HCT116 (cell line): ENCODE data around the gene REEP6. TPM values are rescaled to one million over a fixed set of nuclear protein-coding genes. Genes with fewer than 3 reads are reported as not detected.

Experiments
- ATAC-seq: fragments of 200-7000 bp; cut with Tn5 transposase; 2 replicates; pipeline ENCODE4 v1.9.1; 2020; ENCODE audit warnings: mild to moderate bottlenecking, moderate library complexity
- BruUV-seq: library from RNA; stranded (reverse); fragments of 400-500 nt; replicated peaks from 2 replicates; lab custom pipeline; 2021; lab: Mats Ljungman, UMichigan
- CTCF ChIA-PET: fragments of 300-600 bp; sonication (Branson Sonifier 250); formaldehyde crosslinking; loops from one replicate; lab custom pipeline; 2021; ENCODE audit warnings: antibody characterized with exemption; lab: Charles Lee
- POLR2A ChIA-PET: fragments of 300-600, 350-600 bp; sonication (Branson Sonifier 250); formaldehyde crosslinking; loops from one replicate; lab custom pipeline; 2021; ENCODE audit warnings: antibody characterized with exemption; lab: Charles Lee
- RAD21 ChIA-PET, 2 experiments: fragments of 300-600 bp; sonication (Branson Sonifier 250); formaldehyde crosslinking; loops; one replicate each; lab custom pipeline; 2023; ENCODE audit warnings: low total read pairs in 2 of 2; ENCODE audit not compliant: uncharacterized antibody in 2 of 2, unreplicated experiment in 2 of 2, low non-redundant PET in 1 of 2; lab: Charles Lee
- DNase-seq: peaks from one replicate; pipeline ENCODE4 v3.0.0-alpha.2; 2010; ENCODE audit warnings: low read depth, low spot score
- H2AFZ ChIP-seq: fragments of 200-600 bp; shearing (Covaris generic), sonication (generic); 2 replicates; pipeline ENCODE4 v1.6.1; 2017; ENCODE audit warnings: low read depth, mixed run types, mixed read lengths, antibody characterized with exemption, low read length; ENCODE audit not compliant: poor library complexity, severe bottlenecking
- H3K27ac ChIP-seq: 2 replicates; pipeline ENCODE4 v1.5.1; 2012; ENCODE audit warnings: low read depth, low read length
- H3K27me3 ChIP-seq: fragments of 200-600 bp; sonication (generic); 2 replicates; pipeline ENCODE4 v1.6.1; 2016; ENCODE audit warnings: mixed run types, low read length, mixed read lengths; ENCODE audit not compliant: insufficient read depth
- H3K36me3 ChIP-seq, 2 experiments: fragments of 200-500 bp in 1 of 2; fragments of 200-600 bp in 1 of 2; sonication (Bioruptor generic) in 1 of 2; sonication (generic) in 1 of 2; 2 replicates each; pipeline versions ENCODE4 v1.5.1 to v1.6.1; 2014 to 2016; ENCODE audit warnings: low read length in 2 of 2, inconsistent platforms in 1 of 2, mixed read lengths in 1 of 2, mixed run types in 1 of 2; ENCODE audit not compliant: insufficient read depth in 2 of 2, control insufficient read depth in 1 of 2
- H3K4me1 ChIP-seq, 2 experiments: fragments of 200-600 bp in 1 of 2; sonication (generic) in 1 of 2; 2 replicates each; pipeline versions ENCODE4 v1.5.1 to v1.6.1; 2012 to 2017; ENCODE audit warnings: low read length in 2 of 2, inconsistent platforms in 1 of 2, mild to moderate bottlenecking in 1 of 2, mixed read lengths in 1 of 2, mixed run types in 1 of 2, moderate library complexity in 1 of 2; ENCODE audit not compliant: insufficient read depth in 2 of 2, control insufficient read depth in 1 of 2
- H3K4me2 ChIP-seq: fragments of 200-600 bp; sonication (generic); 2 replicates; pipeline ENCODE4 v1.6.1; 2017; ENCODE audit warnings: mixed run types, low read length, mixed read lengths
- H3K4me3 ChIP-seq, 2 experiments: fragments of 200-600 bp in 1 of 2; sonication (generic) in 1 of 2; replicated peaks in 1 of 2; 2 replicates each; pipeline ENCODE4 v1.5.1; 2011 to 2016; ENCODE audit warnings: low read length in 2 of 2, control low read depth in 1 of 2, low read depth in 1 of 2, mild to moderate bottlenecking in 1 of 2, mixed read lengths in 1 of 2, mixed run types in 1 of 2
- H3K79me2 ChIP-seq: fragments of 200-600 bp; sonication (generic); 2 replicates; pipeline ENCODE4 v1.6.1; 2017; ENCODE audit warnings: mild to moderate bottlenecking, mixed run types, low read length, moderate library complexity, mixed read lengths; ENCODE audit not compliant: insufficient read depth
- H3K9ac ChIP-seq: fragments of 200-600 bp; sonication (generic); 2 replicates; pipeline ENCODE4 v1.6.1; 2016; ENCODE audit warnings: low read length, mixed read lengths
- H3K9me2 ChIP-seq: fragments of 200-600 bp; sonication (generic), shearing (Covaris generic); 2 replicates; pipeline ENCODE4 v1.6.1; 2017; ENCODE audit warnings: mixed run types, mild to moderate bottlenecking, moderate library complexity; ENCODE audit not compliant: insufficient read depth
- H3K9me3 ChIP-seq, 2 experiments: fragments of 200-500 bp in 1 of 2; fragments of 200-600 bp in 1 of 2; sonication (Bioruptor generic) in 1 of 2; sonication (generic) in 1 of 2; 2 replicates each; pipeline ENCODE4 v1.6.1; 2014 to 2017; ENCODE audit warnings: low read length in 2 of 2, mixed read lengths in 2 of 2, inconsistent platforms in 1 of 2, low read depth in 1 of 2, mild to moderate bottlenecking in 1 of 2, mixed run types in 1 of 2, moderate library complexity in 1 of 2; ENCODE audit not compliant: control insufficient read depth in 1 of 2, insufficient read depth in 1 of 2
- H4K20me1 ChIP-seq: fragments of 200-600 bp; sonication (generic), shearing (Covaris generic); 2 replicates; pipeline ENCODE4 v1.6.1; 2017; ENCODE audit warnings: mixed run types, mild to moderate bottlenecking, moderate library complexity; ENCODE audit not compliant: insufficient read depth
- CBX3 ChIP-seq: IDR thresholded peaks from 2 replicates; pipeline ENCODE4 v1.6.1; 2012; ENCODE audit warnings: low read depth
- EGR1 ChIP-seq: IDR thresholded peaks from 2 replicates; pipeline ENCODE4 v1.6.1; 2012; ENCODE audit warnings: low read depth
- FOSL1 ChIP-seq: IDR thresholded peaks from 2 replicates; pipeline ENCODE4 v1.6.1; 2012; ENCODE audit warnings: low read depth
- JUND ChIP-seq: IDR thresholded peaks from 2 replicates; pipeline ENCODE4 v1.6.1; 2012
- SP1 ChIP-seq: IDR thresholded peaks from 2 replicates; pipeline ENCODE4 v1.6.1; 2012; ENCODE audit warnings: low read depth
- SRF ChIP-seq: IDR thresholded peaks from 2 replicates; pipeline ENCODE4 v1.6.1; 2012; ENCODE audit warnings: low read depth
- YY1 ChIP-seq: IDR thresholded peaks from 2 replicates; pipeline ENCODE4 v1.6.1; 2011; ENCODE audit warnings: low read length, low read depth, moderate library complexity, mild to moderate bottlenecking; ENCODE audit not compliant: insufficient replicate concordance; ENCODE audit errors: extremely low read depth
- intact Hi-C: fragments of 100-400 bp; cut with micrococcal nuclease; formaldehyde crosslinking; loops from 2 replicates; pipeline ENCODE4 v1.10.0; 2022
- total RNA-seq: library from RNA; stranded (reverse); gene quantifications from one replicate; pipeline ENCODE4 v1.2.1, GENCODE V29; 2021; ENCODE audit not compliant: unreplicated experiment
- TF ChIP-seq, protein P1 (sequence below): IDR thresholded peaks from 2 replicates; pipeline ENCODE4 v1.6.1; 2012; ENCODE audit warnings: low read depth

Gene REEP6
- total RNA-seq, 1 experiment from 2014 or later, result 53.9 TPM

DNA sequence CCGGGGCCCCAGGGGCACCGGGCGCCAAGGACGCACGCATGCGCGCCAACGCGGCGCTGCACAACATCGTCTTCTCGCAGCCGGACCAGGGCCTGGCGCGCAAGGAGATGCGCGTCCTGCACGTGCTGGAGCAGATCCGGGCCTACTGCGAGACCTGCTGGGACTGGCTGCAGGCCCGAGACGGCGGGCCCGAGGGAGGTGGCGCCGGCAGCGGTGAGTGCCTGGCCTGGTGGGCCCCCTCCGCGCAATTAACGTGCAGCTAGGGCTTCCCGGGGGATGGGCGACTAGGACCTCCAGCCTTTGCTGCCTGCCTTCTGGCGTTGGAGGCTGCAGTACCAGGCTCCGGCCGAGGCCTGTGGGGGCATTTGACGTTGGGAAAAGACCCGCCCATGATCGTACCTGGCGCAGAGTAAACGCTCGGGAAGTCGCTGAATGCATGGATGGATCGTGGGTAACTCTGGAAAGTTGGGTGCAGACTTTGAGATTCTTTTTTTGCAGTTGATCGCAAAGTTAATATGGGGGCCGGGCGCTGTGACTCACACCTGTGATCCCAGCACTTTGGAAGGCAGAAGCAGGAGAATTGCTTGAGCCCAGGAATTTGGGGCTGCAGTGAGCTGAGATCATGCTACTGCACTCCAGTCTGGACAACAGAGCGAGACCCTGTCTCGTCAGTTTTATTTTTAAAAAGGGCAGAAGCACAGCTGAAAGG lies 33.8 kb upstream of the REEP6 start:
- TF ChIP-seq EGR1 (no peak), CBX3 (no peak), SP1 (no peak), YY1 (no peak), JUND (no peak), SRF (no peak), FOSL1 (no peak)
- TF ChIP-seq, protein P1, sequence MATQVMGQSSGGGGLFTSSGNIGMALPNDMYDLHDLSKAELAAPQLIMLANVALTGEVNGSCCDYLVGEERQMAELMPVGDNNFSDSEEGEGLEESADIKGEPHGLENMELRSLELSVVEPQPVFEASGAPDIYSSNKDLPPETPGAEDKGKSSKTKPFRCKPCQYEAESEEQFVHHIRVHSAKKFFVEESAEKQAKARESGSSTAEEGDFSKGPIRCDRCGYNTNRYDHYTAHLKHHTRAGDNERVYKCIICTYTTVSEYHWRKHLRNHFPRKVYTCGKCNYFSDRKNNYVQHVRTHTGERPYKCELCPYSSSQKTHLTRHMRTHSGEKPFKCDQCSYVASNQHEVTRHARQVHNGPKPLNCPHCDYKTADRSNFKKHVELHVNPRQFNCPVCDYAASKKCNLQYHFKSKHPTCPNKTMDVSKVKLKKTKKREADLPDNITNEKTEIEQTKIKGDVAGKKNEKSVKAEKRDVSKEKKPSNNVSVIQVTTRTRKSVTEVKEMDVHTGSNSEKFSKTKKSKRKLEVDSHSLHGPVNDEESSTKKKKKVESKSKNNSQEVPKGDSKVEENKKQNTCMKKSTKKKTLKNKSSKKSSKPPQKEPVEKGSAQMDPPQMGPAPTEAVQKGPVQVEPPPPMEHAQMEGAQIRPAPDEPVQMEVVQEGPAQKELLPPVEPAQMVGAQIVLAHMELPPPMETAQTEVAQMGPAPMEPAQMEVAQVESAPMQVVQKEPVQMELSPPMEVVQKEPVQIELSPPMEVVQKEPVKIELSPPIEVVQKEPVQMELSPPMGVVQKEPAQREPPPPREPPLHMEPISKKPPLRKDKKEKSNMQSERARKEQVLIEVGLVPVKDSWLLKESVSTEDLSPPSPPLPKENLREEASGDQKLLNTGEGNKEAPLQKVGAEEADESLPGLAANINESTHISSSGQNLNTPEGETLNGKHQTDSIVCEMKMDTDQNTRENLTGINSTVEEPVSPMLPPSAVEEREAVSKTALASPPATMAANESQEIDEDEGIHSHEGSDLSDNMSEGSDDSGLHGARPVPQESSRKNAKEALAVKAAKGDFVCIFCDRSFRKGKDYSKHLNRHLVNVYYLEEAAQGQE, result no peak
- no peak overlapping the region for H3K9ac ChIP-seq
- BruUV-seq, result no TSS peak
- CTCF ChIA-PET, result no interaction called here
- H3K9me2 ChIP-seq, result no peaks in the 10 kb centered on the region
- peaks cover 0 to 3% of the 10 kb centered on the region in 2 experiments; a peak in 1 of 4 replicates for H3K36me3 ChIP-seq
- no peaks in the 10 kb centered on the region for H3K27me3 ChIP-seq
- ATAC-seq, result no peak
- H3K4me3 ChIP-seq, result no peak overlapping the region
- DNase-seq, result no peak
- H3K79me2 ChIP-seq, result no peaks in the 10 kb centered on the region
- no peak overlapping the region; the same call in 1 of the 2 replicates for H3K27ac ChIP-seq
- no peak overlapping the region for H2AFZ ChIP-seq
- intact Hi-C loops, result no loop called here
- no peak overlapping the region for H3K4me2 ChIP-seq
- no peaks in the 10 kb centered on the region for H4K20me1 ChIP-seq
- peaks cover 23 to 47% of the 10 kb centered on the region in 2 experiments for H3K4me1 ChIP-seq
- RAD21 ChIA-PET, result no interaction called here
- POLR2A ChIA-PET, result no interaction called here
- H3K9me3 ChIP-seq, result no peaks in the 10 kb centered on the region
